Liver (tissue), 9 donors: ENCODE results near the gene MIEF1. TPM values are rescaled to one million over a fixed set of nuclear protein-coding genes. Genes with fewer than 3 reads are reported as not detected.

Experiments
- DNase-seq: peaks from one replicate; pipeline ENCODE4 v3.0.0-alpha.2; 2017; ENCODE audit warnings: low spot score
- H3K27ac ChIP-seq, 2 donors: one replicate each; pipeline ENCODE4 v1.7.0; 2013; ENCODE audit warnings: inconsistent platforms in 2 of 2, low read length in 2 of 2, control low read depth in 1 of 2, low read depth in 1 of 2, mild to moderate bottlenecking in 1 of 2
- H3K27me3 ChIP-seq, 4 donors: one replicate each; pipeline versions ENCODE4 v1.6.1 to v1.7.0; 2013; ENCODE audit warnings: low read length in 3 of 4, inconsistent platforms in 1 of 4, mild to moderate bottlenecking in 1 of 4, moderate library complexity in 1 of 4; ENCODE audit not compliant: control insufficient read depth in 4 of 4, insufficient read depth in 4 of 4
- H3K36me3 ChIP-seq, 4 donors: one replicate each; pipeline versions ENCODE4 v1.6.1 to v1.7.0; 2013; ENCODE audit warnings: low read length in 3 of 4, mild to moderate bottlenecking in 3 of 4, low read depth in 1 of 4, moderate library complexity in 1 of 4; ENCODE audit not compliant: control insufficient read depth in 4 of 4, insufficient read depth in 3 of 4
- H3K4me1 ChIP-seq, 4 donors: one replicate each; pipeline versions ENCODE4 v1.6.1 to v1.7.0; 2013; ENCODE audit warnings: low read length in 3 of 4, mild to moderate bottlenecking in 3 of 4, moderate library complexity in 1 of 4; ENCODE audit not compliant: control insufficient read depth in 4 of 4, insufficient read depth in 4 of 4
- H3K4me3 ChIP-seq, 3 donors: one replicate each; pipeline versions ENCODE4 v1.6.1 to v1.7.0; 2013; ENCODE audit warnings: low read length in 3 of 3, control low read depth in 1 of 3, low read depth in 1 of 3, mild to moderate bottlenecking in 1 of 3
- H3K9ac ChIP-seq, 2 donors: one replicate each; pipeline ENCODE4 v1.7.0; 2013; ENCODE audit warnings: low read length in 2 of 2, mild to moderate bottlenecking in 2 of 2, moderate library complexity in 2 of 2, control low read depth in 1 of 2, low read depth in 1 of 2
- H3K9me3 ChIP-seq, 4 donors: one replicate each; pipeline versions ENCODE4 v1.6.1 to v1.7.0; 2013; ENCODE audit warnings: low read length in 3 of 4; ENCODE audit not compliant: control insufficient read depth in 4 of 4
- ATF3 ChIP-seq: IDR thresholded peaks from 2 replicates; pipeline ENCODE4 v1.6.1; 2016; ENCODE audit warnings: antibody characterized with exemption
- CTCF ChIP-seq: fragments of 150-350 bp; IDR thresholded peaks from 2 replicates; pipeline ENCODE4 v1.5.1; 2017; ENCODE audit warnings: improper control_type of control experiment, low read depth, low read length; ENCODE audit not compliant: missing input control
- EGR1 ChIP-seq, 2 donors: IDR thresholded peaks; 2 replicates each; pipeline ENCODE4 v1.6.1; 2016 to 2018; ENCODE audit warnings: antibody characterized with exemption in 2 of 2, low read depth in 2 of 2
- FOXA1 ChIP-seq: IDR thresholded peaks from 2 replicates; pipeline ENCODE4 v1.6.1; 2016; ENCODE audit warnings: antibody characterized with exemption
- FOXA2 ChIP-seq: IDR thresholded peaks from 2 replicates; pipeline ENCODE4 v1.6.1; 2016; ENCODE audit warnings: antibody characterized with exemption
- GABPA ChIP-seq, 2 donors: IDR thresholded peaks in 1 of 2; conservative IDR thresholded peaks in 1 of 2; 2 replicates each; pipeline ENCODE4 v1.6.1; 2016; ENCODE audit warnings: antibody characterized with exemption in 2 of 2, mild to moderate bottlenecking in 1 of 2, moderate library complexity in 1 of 2
- HNF4A ChIP-seq, 2 donors: conservative IDR thresholded peaks; 2 replicates each; pipeline ENCODE4 v1.6.1; 2016; ENCODE audit warnings: antibody characterized with exemption in 2 of 2, mild to moderate bottlenecking in 2 of 2
- HNF4G ChIP-seq: IDR thresholded peaks from 2 replicates; pipeline ENCODE4 v1.6.1; 2016; ENCODE audit warnings: antibody characterized with exemption
- JUND ChIP-seq, 2 donors: IDR thresholded peaks; 2 replicates each; pipeline ENCODE4 v1.6.1; 2016; ENCODE audit warnings: antibody characterized with exemption in 2 of 2
- MAX ChIP-seq: IDR thresholded peaks from 2 replicates; pipeline ENCODE4 v1.6.1; 2016; ENCODE audit warnings: antibody characterized with exemption
- NR2F2 ChIP-seq: IDR thresholded peaks from 2 replicates; pipeline ENCODE4 v1.6.1; 2016; ENCODE audit warnings: antibody characterized with exemption
- RAD21 ChIP-seq, 2 donors: IDR thresholded peaks; 2 replicates each; pipeline ENCODE4 v1.6.1; 2016; ENCODE audit warnings: antibody characterized with exemption in 2 of 2, mild to moderate bottlenecking in 2 of 2
- REST ChIP-seq: IDR thresholded peaks from 2 replicates; pipeline ENCODE4 v1.6.1; 2016; ENCODE audit warnings: antibody characterized with exemption, mild to moderate bottlenecking
- RXRA ChIP-seq, 2 donors: IDR thresholded peaks; 2 replicates each; pipeline ENCODE4 v1.6.1; 2017 to 2018; ENCODE audit warnings: antibody characterized with exemption in 2 of 2, mild to moderate bottlenecking in 1 of 2
- SP1 ChIP-seq: IDR thresholded peaks from 2 replicates; pipeline ENCODE4 v1.6.1; 2018; ENCODE audit warnings: antibody characterized with exemption, mild to moderate bottlenecking
- TAF1 ChIP-seq: conservative IDR thresholded peaks from 2 replicates; pipeline ENCODE4 v1.6.1; 2016; ENCODE audit warnings: antibody characterized with exemption, mild to moderate bottlenecking
- YY1 ChIP-seq: IDR thresholded peaks from 2 replicates; pipeline ENCODE4 v1.6.1; 2016; ENCODE audit warnings: antibody characterized with exemption, mild to moderate bottlenecking
- ZBTB33 ChIP-seq: IDR thresholded peaks from 2 replicates; pipeline ENCODE4 v1.6.1; 2016; ENCODE audit warnings: antibody characterized with exemption
- WGBS: extraction: QIAGEN DNeasy Blood & Tissue Kit; methylation state at CpG from one replicate; pipeline ENCODE4 v1.1.7; 2013; 5-methylcytosine and 5-hydroxymethylcytosine counted together
- polyA plus RNA-seq, 2 donors: library from polyadenylated mRNA; stranded (reverse) in 1 of 2; unstranded in 1 of 2; fragments of 200-250 nt in 1 of 2; fragments of >200 nt in 1 of 2; fragmentation: Nextera tagmentation in 1 of 2; extraction: Ambion mirVana in 1 of 2; gene quantifications; one replicate each; pipeline versions ENCODE4 v1.2.1 to v1.2.3, GENCODE V29; 2013 to 2015
- total RNA-seq, 2 donors: library from RNA; depleted of rRNA; stranded (reverse); fragments of >200 nt; gene quantifications; one replicate each; pipeline ENCODE4 v1.2.3, GENCODE V29; 2014
- donor health status: healthy.
- donor health status: healthy.
- donor health status: healthy.
- donor health status: healthy.
- donor health status: healthy.

The MIEF1 gene
- total and polyA plus RNA-seq, 4 donors: 12.9 to 31.1 (median 20.7) TPM

GRCh38 chr22:39543095-39543494 is 41.0 kb downstream of the MIEF1 start:
- no peak overlapping the region for H3K4me3 ChIP-seq
- no peaks in the 10 kb centered on the region for H3K9me3 ChIP-seq
- no peak overlapping the region for H3K9ac ChIP-seq
- H3K36me3 ChIP-seq: no peaks in the 10 kb centered on the region
- no peak for DNase-seq
- 21% methylated on average over 11 of the region's 11 CpGs for WGBS
- H3K27ac ChIP-seq: no peak overlapping the region
- H3K4me1 ChIP-seq: no peaks in the 10 kb centered on the region
- no peak for TF ChIP-seq GABPA (IDR thresholded peaks at IDR 0.05 in 1 of 2, conservative IDR thresholded peaks at IDR 0.05 in 1 of 2)
- TF ChIP-seq HNF4G: no peak
- no peak for TF ChIP-seq TAF1
- no peak for TF ChIP-seq FOXA1
- TF ChIP-seq REST: no peak
- TF ChIP-seq YY1: no peak
- no peak for TF ChIP-seq MAX
- no peak for TF ChIP-seq RXRA (IDR thresholded peaks at IDR 0.05)
- no peak for TF ChIP-seq FOXA2
- no peak for TF ChIP-seq ATF3
- TF ChIP-seq SP1: no peak
- no peak for TF ChIP-seq CTCF
- no peak for TF ChIP-seq JUND (IDR thresholded peaks at IDR 0.05)
- no peak for TF ChIP-seq ZBTB33
- no peak for TF ChIP-seq NR2F2
- no peak for TF ChIP-seq HNF4A (conservative IDR thresholded peaks at IDR 0.05)
- no peak for TF ChIP-seq RAD21 (IDR thresholded peaks at IDR 0.05)
- no peak for TF ChIP-seq EGR1 (IDR thresholded peaks at IDR 0.05; ENCODE audit: low read depth in 2 of 2)
- peaks cover 0 to 5% (median 1%) of the 10 kb centered on the region in 4 donors for H3K27me3 ChIP-seq
